Testis (tissue), 3 donors: ENCODE measurements around the gene PLK3. TPM values are rescaled to one million over a fixed set of nuclear protein-coding genes. Genes with fewer than 3 reads are reported as not detected.
"Not testable (repeated sequence)": the region's sequence is repeated elsewhere in the genome, so short reads cannot be mapped to it uniquely, and the experiment has no call there.

Experiments
- DNase-seq: peaks from one replicate; pipeline ENCODE4 v3.0.0-alpha.2; 2019
- H3K27ac ChIP-seq, 2 donors: fragments of 200-600 bp; sonication (generic); one replicate each; pipeline ENCODE4 v1.5.1; 2019
- H3K27me3 ChIP-seq: fragments of 200-600 bp; sonication (generic); one replicate; pipeline ENCODE4 v1.5.1; 2019
- H3K36me3 ChIP-seq: fragments of 200-600 bp; sonication (generic); one replicate; pipeline ENCODE4 v1.5.1; 2017; ENCODE audit warnings: low read depth; ENCODE audit errors: missing control alignments
- H3K4me1 ChIP-seq: fragments of 200-600 bp; sonication (generic); one replicate; pipeline ENCODE4 v1.5.1; 2019
- H3K4me3 ChIP-seq, 2 donors: fragments of 200-600 bp; sonication (generic); one replicate each; pipeline ENCODE4 v1.5.1; 2017 to 2019
- H3K9me3 ChIP-seq: fragments of 200-600 bp; sonication (generic); one replicate; pipeline ENCODE4 v1.5.1; 2017
- POLR2A ChIP-seq: fragments of 450-650 bp; IDR thresholded peaks from one replicate; pipeline ENCODE4 v1.6.1; 2017; ENCODE audit warnings: antibody characterized with exemption, mild to moderate bottlenecking, moderate library complexity
- WGBS, 2 donors: methylation state at CpG; one replicate each; pipeline ENCODE4 v1.1.5; 2018; 5-methylcytosine and 5-hydroxymethylcytosine counted together
- intact Hi-C: fragments of 100-400 bp; cut with DNase I; formaldehyde crosslinking; loops from one replicate; pipeline ENCODE4 v1.15.1; 2023; ENCODE audit warnings: low total_unique reads
- polyA plus RNA-seq: library from polyadenylated mRNA; stranded (reverse); fragments of 350-450 nt; fragmentation: Illumina TruSeq; extraction: RNeasy Lipid Tissue Mini Kit (QIAGEN cat#74804); gene quantifications from one replicate; pipeline ENCODE4 v1.2.3, GENCODE V29; 2014; ENCODE audit warnings: low read depth, low replicate concordance; ENCODE audit not compliant: insufficient read depth
- total RNA-seq, 2 donors: library from RNA; depleted of rRNA; stranded (reverse); fragments of >200 nt; gene quantifications; one replicate each; pipeline ENCODE4 v1.2.3, GENCODE V29; 2016
- TF ChIP-seq, protein P1 (sequence below), 3 experiments: fragments of 450-650 bp in 2 of 3; fragments of 200-600 bp in 1 of 3; sonication (generic) in 1 of 3; IDR thresholded peaks; one replicate each; pipeline ENCODE4 v1.5.1; 2016 to 2019; ENCODE audit warnings: antibody characterized with exemption in 3 of 3, mild to moderate bottlenecking in 2 of 3, moderate library complexity in 1 of 3

Gene PLK3
- total and polyA plus RNA-seq, 3 donors from 2014 or later = 7.2 to 17.2 (median 16.4) TPM

DNA sequence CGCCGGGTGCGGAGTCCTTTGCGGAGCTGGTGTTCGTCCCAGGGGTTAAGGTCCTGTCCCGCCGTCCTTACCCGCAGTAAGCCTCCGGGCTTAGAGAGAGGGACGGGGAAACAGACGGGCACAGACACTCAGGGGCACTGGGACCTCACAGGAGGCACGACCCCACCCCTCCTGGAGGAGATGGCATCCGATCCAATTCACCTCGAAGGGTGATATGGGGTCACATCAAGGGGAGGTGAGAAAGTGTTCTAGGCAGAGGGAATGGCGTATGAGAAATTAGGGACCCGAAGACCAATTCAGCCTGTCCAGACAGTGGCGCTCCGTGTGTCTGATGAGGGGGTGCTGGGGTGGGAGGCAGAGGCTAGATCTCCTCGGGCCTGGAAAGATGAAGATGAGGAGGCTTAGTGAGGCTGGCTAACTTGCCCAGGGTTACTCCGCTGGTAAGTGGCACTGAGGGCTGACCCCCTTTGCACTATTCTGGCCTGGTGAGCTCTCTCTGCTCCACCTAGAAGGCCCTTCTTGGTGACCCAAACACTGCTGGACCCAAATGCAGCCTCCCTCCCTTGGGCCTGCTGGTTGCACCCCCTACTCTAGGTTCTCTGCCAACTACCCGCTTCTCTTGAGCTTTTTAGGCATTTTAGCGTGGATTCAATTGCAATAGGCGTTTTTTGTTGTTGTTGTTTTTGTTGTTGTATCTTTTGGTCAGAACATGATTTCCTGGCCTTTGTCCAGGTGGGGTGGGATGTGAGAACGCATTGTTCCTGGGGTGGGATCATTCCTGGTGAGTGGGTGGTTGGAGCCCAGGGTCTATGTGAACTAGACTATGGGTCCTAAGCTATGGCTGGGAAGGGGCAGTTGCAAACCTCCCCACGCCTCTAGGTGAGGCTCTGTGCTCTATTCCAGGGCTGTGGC lies 20.4 kb downstream of the PLK3 start:
- Histone ChIP-seq H3K9me3 (no peaks in the 10 kb centered on the region), H3K4me1 (peaks cover 16% of the 10 kb centered on the region), H3K4me3 (peak overlapping the region; percentile 41 to 67), H3K27me3 (no peaks in the 10 kb centered on the region), H3K36me3 (no peaks in the 10 kb centered on the region), H3K27ac (peak overlapping the region; percentile 86 to 89)
- TF ChIP-seq POLR2A = no peak
- TF ChIP-seq, protein P1, sequence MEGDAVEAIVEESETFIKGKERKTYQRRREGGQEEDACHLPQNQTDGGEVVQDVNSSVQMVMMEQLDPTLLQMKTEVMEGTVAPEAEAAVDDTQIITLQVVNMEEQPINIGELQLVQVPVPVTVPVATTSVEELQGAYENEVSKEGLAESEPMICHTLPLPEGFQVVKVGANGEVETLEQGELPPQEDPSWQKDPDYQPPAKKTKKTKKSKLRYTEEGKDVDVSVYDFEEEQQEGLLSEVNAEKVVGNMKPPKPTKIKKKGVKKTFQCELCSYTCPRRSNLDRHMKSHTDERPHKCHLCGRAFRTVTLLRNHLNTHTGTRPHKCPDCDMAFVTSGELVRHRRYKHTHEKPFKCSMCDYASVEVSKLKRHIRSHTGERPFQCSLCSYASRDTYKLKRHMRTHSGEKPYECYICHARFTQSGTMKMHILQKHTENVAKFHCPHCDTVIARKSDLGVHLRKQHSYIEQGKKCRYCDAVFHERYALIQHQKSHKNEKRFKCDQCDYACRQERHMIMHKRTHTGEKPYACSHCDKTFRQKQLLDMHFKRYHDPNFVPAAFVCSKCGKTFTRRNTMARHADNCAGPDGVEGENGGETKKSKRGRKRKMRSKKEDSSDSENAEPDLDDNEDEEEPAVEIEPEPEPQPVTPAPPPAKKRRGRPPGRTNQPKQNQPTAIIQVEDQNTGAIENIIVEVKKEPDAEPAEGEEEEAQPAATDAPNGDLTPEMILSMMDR (IDR thresholded peaks at IDR 0.05) = no peak
- intact Hi-C loops = no loop called here
- DNase-seq = no peak
- WGBS, 2 donors = 29 to 33% methylated on average over 20 to 25 of the region's 25 CpGs

DNA sequence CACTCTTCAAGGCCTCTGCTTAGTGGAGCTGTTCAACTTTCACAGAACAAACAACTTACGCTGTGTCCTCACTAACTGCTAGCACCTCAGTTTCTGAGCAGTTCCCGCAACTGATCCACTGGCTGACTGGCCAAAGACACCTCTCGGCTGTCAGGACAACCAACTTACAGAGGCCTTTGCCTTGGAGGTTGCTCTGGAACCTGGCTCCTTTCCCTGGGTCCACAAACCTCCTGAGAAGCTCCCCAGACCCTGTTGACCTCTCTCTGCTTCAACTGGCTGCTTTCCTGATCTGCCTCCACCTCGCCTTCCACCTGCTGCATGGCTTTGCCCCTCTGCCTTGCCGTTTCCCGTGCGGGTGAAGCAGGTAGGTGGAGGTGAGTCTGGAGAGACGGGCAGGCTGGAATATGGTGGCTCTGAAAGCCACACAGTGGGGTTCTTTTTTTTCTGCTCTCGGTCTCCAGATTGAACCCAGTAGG lies 21.1 kb downstream of the PLK3 start:
- no peak for DNase-seq
- intact Hi-C loops = no loop called here
- H3K36me3 ChIP-seq = no peaks in the 10 kb centered on the region
- TF ChIP-seq POLR2A = no peak
- TF ChIP-seq, protein P1 (IDR thresholded peaks at IDR 0.05) = no peak
- H3K27ac ChIP-seq = peak overlapping the region; percentile 86 to 89
- H3K4me3 ChIP-seq = no peak overlapping the region
- no peaks in the 10 kb centered on the region for H3K9me3 ChIP-seq
- WGBS, 2 donors = 67 to 76% methylated on average over 9 of the region's 9 CpGs
- peaks cover 16% of the 10 kb centered on the region for H3K4me1 ChIP-seq
- H3K27me3 ChIP-seq = no peaks in the 10 kb centered on the region

DNA sequence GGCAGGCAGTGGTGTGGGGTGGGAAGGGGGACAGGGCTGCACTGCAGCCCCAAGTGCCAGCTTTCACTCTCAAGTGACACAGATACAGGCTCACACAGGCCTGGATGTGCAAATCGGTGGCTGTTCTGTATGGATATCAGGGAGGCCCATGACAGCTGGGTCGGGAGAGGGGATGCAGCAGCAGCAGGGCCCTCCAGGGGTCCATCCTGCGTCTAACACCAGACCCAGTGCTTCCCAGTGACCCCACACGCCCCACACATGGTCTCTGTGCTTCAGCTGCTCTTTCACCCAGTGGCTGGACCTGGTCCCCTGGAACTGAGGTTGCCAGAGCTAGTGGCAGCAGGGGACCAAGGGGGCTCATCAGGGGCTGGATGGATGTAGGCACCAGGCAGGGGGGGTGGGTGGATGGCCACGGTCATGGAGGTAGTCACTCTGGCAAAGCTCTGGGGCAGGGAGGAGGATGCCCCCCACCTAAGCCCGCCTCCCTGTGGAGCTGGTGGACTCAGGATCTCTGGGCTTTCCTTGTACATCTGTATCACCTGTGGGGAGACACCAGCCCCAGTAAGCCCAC lies 22.0 kb downstream of the PLK3 start:
- H3K27ac ChIP-seq = no peak overlapping the region
- no peak overlapping the region for H3K4me3 ChIP-seq
- H3K27me3 ChIP-seq = no peaks in the 10 kb centered on the region
- H3K9me3 ChIP-seq = no peaks in the 10 kb centered on the region
- H3K36me3 ChIP-seq = no peaks in the 10 kb centered on the region
- peaks cover 19% of the 10 kb centered on the region for H3K4me1 ChIP-seq
- 61 to 87% methylated on average over 5 to 6 of the region's 6 CpGs for WGBS, 2 donors
- no peak for DNase-seq
- TF ChIP-seq, protein P1 (IDR thresholded peaks at IDR 0.05) = no peak
- no peak for TF ChIP-seq POLR2A
- intact Hi-C loops = no loop called here

DNA sequence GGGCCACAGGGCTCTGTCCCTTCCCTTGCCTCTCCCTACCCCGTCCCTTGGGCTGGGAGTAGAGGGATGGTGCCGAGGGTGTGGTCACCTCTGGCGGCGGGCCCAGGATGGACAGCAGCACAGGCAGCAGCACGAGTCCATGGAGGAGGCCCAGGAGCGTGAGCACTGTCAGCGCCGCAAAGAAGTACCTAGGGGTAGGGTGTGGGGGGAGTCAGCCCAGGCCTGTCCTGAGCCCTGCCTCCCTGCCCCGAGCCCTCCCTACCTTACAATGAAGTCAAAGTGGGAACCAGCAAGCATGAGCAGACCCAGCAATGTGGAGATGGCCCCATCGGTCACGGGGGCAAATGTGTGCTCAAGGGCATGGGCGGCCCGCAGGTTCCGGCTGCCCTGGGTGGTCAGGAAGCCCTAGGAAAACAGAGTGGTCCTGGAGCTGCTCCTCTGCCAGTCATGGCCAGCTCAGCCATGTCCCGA lies 22.8 kb downstream of the PLK3 start:
- DNase-seq = peak; percentile 61
- Histone ChIP-seq H3K27ac (peak overlapping the region; percentile 21 to 60), H3K9me3 (no peaks in the 10 kb centered on the region), H3K4me3 (no peak overlapping the region), H3K4me1 (peaks cover 19% of the 10 kb centered on the region), H3K36me3 (no peaks in the 10 kb centered on the region), H3K27me3 (no peaks in the 10 kb centered on the region)
- TF ChIP-seq, protein P1 (IDR thresholded peaks at IDR 0.05) = no peak
- no peak for TF ChIP-seq POLR2A
- intact Hi-C loops = no loop called here
- 68 to 69% methylated on average over 10 to 15 of the region's 15 CpGs for WGBS, 2 donors

DNA sequence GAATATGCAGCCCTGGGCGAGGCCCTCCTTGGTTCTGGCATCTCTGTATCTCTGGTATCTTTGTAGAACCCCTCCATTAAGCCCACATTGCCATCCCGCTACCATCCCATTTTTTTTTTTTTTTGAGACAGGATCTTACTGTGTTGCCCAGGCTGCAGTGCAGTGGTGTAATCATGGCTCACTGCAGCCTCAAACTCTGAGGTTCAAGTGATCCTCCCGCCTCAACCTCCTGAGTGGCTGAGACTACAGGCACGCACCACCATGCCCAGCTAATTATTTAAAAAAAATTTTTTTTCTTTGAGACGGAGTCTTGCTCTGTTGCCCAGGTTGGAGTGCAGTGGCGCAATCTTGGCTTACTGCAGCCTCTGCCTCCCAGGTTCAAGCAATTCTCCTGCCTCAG lies 24.2 kb downstream of the PLK3 start:
- H3K4me1 ChIP-seq = peaks cover 19% of the 10 kb centered on the region
- H3K27me3 ChIP-seq, H3K9me3 ChIP-seq, H3K27ac ChIP-seq, H3K36me3 ChIP-seq, DNase-seq, H3K4me3 ChIP-seq, intact Hi-C loops: not testable (repeated sequence)
- 87 to 90% methylated on average over 6 of the region's 6 CpGs for WGBS, 2 donors
